Measurements from ENCODE around the gene IRX4. TPM values are rescaled to one million over a fixed set of nuclear protein-coding genes. Genes with fewer than 3 reads are reported as not detected.

IRX4 gene
- total and polyA plus RNA-seq, 9 of the 15 experiments (the other 6 are each of a cell fraction or from before 2014, with no cell fraction given), result not detected

DNA sequence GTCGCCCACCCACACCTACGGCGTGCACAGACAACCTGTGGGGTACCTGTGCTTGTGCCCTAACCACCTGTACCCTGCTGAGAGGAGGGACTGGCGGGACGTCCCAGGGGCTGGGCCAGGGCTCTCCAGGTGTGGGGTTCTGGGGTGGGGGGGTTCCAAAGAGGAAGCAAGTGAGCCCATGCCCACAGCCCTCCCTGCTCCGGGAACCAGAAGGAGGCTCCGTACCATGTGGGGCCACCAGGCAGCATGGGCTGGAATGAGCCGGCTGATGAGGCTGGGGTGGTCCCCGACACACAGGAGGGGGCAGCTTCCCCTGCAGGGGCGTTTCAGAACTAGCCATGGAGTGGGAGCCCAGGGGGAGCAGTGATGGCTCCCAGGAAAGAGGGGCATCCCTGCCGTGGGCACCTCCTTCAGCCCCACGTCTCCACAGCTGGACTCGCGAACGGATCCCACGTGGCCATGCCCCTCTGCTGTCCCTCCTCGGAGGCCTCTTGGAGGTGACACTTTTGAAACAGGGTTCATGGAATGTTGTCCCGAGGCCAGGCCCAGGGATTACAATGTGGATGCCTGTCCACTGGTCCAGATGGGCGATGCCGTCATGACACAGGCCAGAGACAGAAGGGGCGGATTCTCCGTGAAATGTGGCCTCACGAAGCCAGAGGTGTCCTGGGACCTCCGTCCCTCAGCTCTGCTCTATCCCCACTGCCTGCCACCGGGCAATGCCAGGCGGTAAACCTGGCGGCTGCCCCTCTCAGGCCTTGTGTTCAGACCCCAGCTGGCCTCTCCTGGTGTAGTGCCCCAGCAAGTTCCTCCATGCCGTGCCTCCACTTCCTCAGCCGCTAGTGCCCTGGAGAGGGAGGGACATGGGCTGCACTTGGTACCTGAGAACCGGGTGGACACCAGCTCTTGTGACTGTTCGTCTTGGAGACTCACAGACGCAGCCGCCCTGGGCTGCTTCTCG is 33.6 kb upstream of the IRX4 start:
- Histone ChIP-seq H3K9me3 (replicated peaks; ENCODE audit: control insufficient read depth, insufficient read depth, low read depth, low read length) (no peaks in the 10 kb centered on the region), H3K27me3 (ENCODE audit: control insufficient read depth in 2 of 2, insufficient read depth in 2 of 2, low read length in 2 of 2) (peaks cover 60 to 91% of the 10 kb centered on the region in 2 experiments), H2AFZ (ENCODE audit: low read depth, low read length) (no peak overlapping the region), H3K9me1 (ENCODE audit: control insufficient read depth, insufficient read depth, low read length) (no peaks in the 10 kb centered on the region), H3K9ac (ENCODE audit: insufficient read depth in 1 of 2, low read depth in 2 of 2, low read length in 2 of 2) (no peak overlapping the region), H3K36me3 (ENCODE audit: control insufficient read depth, insufficient read depth, low read length) (no peaks in the 10 kb centered on the region), H3K79me2 (ENCODE audit: control insufficient read depth, insufficient read depth, low read length) (no peaks in the 10 kb centered on the region), H4K20me1 (replicated peaks; ENCODE audit: control insufficient read depth, insufficient read depth, low read length) (peaks cover 11% of the 10 kb centered on the region; the same call in 1 of the 2 replicates), H3K4me1 (replicated peaks in 1 of 2; ENCODE audit: control insufficient read depth in 2 of 2, insufficient read depth in 2 of 2, low read length in 2 of 2) (no peaks in the 10 kb centered on the region; a peak in 1 of 5 replicates), H3K27ac (ENCODE audit: extremely low read depth, low read depth, low read length) (no peak overlapping the region), H3K4me2 (ENCODE audit: insufficient read depth, low read length) (no peak overlapping the region), H3K4me3 (no peak overlapping the region)
- no peak for FAIRE-seq
- in situ Hi-C loops (cut with MboI) (no loop called here), intact Hi-C loops (cut with micrococcal nuclease) (no loop called here)
- 1% methylated on average over 33 of the region's 34 CpGs for WGBS (ENCODE audit: insufficient coverage, low coverage, missing lambda C conversion rate)
- TF ChIP-seq HSF4 (CRISPR knock-in tag; IDR thresholded peaks at IDR 0.05; ENCODE audit: borderline replicate concordance) (no peak), HMG20A (CRISPR knock-in tag; conservative IDR thresholded peaks at IDR 0.05) (no peak), FIP1L1 (IDR thresholded peaks at IDR 0.05; ENCODE audit: low read depth, low read length, poor library complexity, severe bottlenecking) (no peak), IRF2 (CRISPR knock-in tag; IDR thresholded peaks at IDR 0.05) (no peak), MEIS2 (IDR thresholded peaks at IDR 0.05; ENCODE audit: partially characterized antibody) (no peak), TBL1XR1 (IDR thresholded peaks at IDR 0.05; ENCODE audit: low read length in 2 of 2) (no peak), ATF1 (CRISPR knock-in tag; IDR thresholded peaks at IDR 0.05) (no peak), ATF1 (tag; IDR thresholded peaks at IDR 0.05) (no peak), ZNF764 (CRISPR knock-in tag; IDR thresholded peaks at IDR 0.05; ENCODE audit: low read depth) (no peak), IFI16 (CRISPR knock-in tag; IDR thresholded peaks at IDR 0.05) (no peak), BDP1 (IDR thresholded peaks at IDR 0.05; ENCODE audit: insufficient read depth, insufficient read length) (no peak), TRIM24 (IDR thresholded peaks at IDR 0.05) (no peak), SMAD4 (CRISPR knock-in tag; conservative IDR thresholded peaks at IDR 0.05) (no peak), SNIP1 (IDR thresholded peaks at IDR 0.05; ENCODE audit: low read depth) (no peak), BCL6 (CRISPR knock-in tag; IDR thresholded peaks at IDR 0.05) (no peak), STAG1 (CRISPR knock-in tag; IDR thresholded peaks at IDR 0.05; ENCODE audit: borderline replicate concordance) (no peak)
- TF ChIP-seq, protein P1, sequence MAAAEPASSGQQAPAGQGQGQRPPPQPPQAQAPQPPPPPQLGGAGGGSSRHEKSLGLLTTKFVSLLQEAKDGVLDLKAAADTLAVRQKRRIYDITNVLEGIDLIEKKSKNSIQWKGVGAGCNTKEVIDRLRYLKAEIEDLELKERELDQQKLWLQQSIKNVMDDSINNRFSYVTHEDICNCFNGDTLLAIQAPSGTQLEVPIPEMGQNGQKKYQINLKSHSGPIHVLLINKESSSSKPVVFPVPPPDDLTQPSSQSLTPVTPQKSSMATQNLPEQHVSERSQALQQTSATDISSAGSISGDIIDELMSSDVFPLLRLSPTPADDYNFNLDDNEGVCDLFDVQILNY (CRISPR knock-in tag; IDR thresholded peaks at IDR 0.05), result no peak
- TF ChIP-seq, protein P2, sequence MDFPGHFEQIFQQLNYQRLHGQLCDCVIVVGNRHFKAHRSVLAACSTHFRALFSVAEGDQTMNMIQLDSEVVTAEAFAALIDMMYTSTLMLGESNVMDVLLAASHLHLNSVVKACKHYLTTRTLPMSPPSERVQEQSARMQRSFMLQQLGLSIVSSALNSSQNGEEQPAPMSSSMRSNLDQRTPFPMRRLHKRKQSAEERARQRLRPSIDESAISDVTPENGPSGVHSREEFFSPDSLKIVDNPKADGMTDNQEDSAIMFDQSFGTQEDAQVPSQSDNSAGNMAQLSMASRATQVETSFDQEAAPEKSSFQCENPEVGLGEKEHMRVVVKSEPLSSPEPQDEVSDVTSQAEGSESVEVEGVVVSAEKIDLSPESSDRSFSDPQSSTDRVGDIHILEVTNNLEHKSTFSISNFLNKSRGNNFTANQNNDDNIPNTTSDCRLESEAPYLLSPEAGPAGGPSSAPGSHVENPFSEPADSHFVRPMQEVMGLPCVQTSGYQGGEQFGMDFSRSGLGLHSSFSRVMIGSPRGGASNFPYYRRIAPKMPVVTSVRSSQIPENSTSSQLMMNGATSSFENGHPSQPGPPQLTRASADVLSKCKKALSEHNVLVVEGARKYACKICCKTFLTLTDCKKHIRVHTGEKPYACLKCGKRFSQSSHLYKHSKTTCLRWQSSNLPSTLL (IDR thresholded peaks at IDR 0.05), result no peak
- TF ChIP-seq, protein P3, sequence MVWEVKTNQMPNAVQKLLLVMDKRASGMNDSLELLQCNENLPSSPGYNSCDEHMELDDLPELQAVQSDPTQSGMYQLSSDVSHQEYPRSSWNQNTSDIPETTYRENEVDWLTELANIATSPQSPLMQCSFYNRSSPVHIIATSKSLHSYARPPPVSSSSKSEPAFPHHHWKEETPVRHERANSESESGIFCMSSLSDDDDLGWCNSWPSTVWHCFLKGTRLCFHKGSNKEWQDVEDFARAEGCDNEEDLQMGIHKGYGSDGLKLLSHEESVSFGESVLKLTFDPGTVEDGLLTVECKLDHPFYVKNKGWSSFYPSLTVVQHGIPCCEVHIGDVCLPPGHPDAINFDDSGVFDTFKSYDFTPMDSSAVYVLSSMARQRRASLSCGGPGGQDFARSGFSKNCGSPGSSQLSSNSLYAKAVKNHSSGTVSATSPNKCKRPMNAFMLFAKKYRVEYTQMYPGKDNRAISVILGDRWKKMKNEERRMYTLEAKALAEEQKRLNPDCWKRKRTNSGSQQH (CRISPR knock-in tag; IDR thresholded peaks at IDR 0.05), result no peak
- no peak for ATAC-seq
- DNase-seq (ENCODE audit: extremely low read depth in 1 of 4, low spot score in 3 of 4), result no peak
- ChIA-PET POLR2A (no interaction called here), CTCF (ENCODE audit: low intra/inter-chr PET ratio) (no interaction called here)
- BruUV-seq (replicated peaks), result no TSS peak

Measured in K562 (cell line).